ENCODE measurements around the gene DMD.

Gene DMD

DNA sequence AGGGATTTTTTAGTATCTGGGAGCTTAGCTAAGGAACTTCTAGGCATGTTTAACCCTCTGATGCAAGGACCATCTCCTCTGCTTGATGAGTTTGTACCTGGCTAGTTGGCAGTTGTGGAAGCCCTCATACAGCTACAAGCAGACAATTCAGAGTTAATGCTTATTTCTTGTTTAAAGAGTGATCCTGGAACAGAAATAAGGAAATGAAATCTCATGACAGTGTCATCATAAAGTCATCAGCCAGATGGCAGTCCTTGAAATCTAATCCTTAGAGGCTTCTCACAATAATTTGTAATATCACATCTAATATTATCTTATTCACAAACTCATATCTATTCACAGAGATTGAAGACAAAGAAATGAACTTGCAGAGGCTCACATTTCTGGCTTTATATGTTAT lies 1557.9 kb downstream of the DMD start:
- no peak overlapping the region for H3K27ac ChIP-seq
- no peak for TF ChIP-seq CTCF (conservative IDR thresholded peaks at IDR 0.05)
- TF ChIP-seq ZFX (IDR thresholded peaks at IDR 0.05): no peak

DNA sequence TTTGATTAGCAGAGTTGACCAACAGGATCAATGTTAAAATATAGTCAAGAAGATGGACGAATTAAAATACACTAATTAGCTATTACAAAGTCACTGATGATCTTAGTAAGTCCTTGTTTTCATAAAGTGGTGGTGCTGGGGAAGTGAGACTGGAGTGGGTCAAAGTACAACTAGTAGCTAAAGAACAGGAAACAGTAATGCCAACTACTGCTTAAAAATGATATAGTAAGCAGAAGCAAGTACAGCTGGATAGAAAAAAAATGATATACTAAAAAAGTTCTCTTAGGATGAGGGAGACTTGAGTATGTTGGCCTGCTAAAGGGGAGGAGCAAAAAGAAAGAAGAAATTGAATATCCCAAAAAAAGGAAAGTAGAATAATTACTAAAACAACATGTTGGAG lies 1558.7 kb downstream of the DMD start:
- TF ChIP-seq CTCF (conservative IDR thresholded peaks at IDR 0.05): no peak
- no peak for TF ChIP-seq ZFX (IDR thresholded peaks at IDR 0.05)
- no peak overlapping the region for H3K27ac ChIP-seq

DNA sequence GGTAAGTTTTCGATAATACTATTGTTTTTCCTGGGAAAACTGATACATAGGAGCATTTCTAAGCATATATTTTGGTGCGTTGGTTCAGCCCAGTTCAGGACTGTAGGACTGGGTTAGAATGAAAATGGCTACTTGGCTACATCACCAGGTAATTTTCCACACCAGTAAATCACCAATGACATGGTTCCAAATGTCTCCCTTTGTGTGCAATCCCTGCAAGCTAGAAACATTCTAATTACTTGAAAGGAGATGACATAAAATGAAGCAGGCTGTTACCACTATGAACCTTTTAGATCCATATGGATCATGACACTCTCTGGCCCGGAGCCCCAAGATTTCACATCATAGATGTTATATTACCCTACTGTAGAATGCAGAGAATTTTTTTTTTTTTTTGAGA lies 1562.1 kb downstream of the DMD start:
- no peak overlapping the region for H3K27ac ChIP-seq
- no peak for TF ChIP-seq ZFX (IDR thresholded peaks at IDR 0.05)
- no peak for TF ChIP-seq CTCF (conservative IDR thresholded peaks at IDR 0.05)

GRCh38 chrX:31633349-31633748 lies 1578.0 kb downstream of the DMD start:
- H3K27ac ChIP-seq: no peak overlapping the region
- TF ChIP-seq ZFX (IDR thresholded peaks at IDR 0.05) (no peak), CTCF (conservative IDR thresholded peaks at IDR 0.05) (no peak)

DNA sequence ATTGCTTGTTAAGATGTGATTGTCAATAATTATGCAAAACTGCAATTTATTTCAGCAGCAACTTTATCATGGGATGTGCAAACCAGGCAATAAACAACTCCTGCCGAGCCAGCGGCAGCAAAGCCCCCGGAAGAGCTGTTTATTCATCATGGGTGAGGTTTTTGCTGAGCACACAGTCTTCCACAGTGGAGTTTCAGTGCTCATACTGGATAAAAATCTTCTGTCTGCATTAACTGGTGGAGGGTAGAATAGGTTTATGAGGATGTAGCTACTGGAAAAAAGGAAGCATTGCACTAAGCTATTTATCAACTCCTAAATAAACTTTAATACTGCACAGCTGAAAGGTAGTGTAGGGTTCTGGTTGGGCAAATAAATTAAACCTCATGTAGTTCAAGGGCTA lies 1582.2 kb downstream of the DMD start:
- TF ChIP-seq ZFX (IDR thresholded peaks at IDR 0.05) (no peak), CTCF (conservative IDR thresholded peaks at IDR 0.05) (no peak)
- no peak overlapping the region for H3K27ac ChIP-seq

DNA sequence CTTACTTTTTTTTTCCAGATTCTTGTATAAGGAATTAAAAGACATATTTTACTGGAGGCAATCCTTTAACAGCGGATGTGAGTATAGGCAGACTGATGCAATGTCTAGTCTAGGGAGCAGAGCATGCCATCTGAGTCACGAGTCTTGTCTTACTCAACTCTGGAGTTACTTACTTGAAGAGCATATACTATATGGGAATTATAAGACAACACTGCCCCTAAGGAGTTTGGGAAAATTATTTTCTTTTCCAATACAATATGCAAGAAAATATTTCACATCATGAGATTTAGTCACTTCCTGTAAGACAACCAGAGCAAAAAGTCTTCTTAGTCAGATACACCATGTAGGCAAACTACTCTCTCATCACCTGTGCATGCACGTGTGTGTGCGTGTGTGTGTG lies 1602.2 kb downstream of the DMD start:
- H3K27ac ChIP-seq: no peak overlapping the region
- TF ChIP-seq ZFX (IDR thresholded peaks at IDR 0.05) (no peak), CTCF (conservative IDR thresholded peaks at IDR 0.05) (no peak)

DNA sequence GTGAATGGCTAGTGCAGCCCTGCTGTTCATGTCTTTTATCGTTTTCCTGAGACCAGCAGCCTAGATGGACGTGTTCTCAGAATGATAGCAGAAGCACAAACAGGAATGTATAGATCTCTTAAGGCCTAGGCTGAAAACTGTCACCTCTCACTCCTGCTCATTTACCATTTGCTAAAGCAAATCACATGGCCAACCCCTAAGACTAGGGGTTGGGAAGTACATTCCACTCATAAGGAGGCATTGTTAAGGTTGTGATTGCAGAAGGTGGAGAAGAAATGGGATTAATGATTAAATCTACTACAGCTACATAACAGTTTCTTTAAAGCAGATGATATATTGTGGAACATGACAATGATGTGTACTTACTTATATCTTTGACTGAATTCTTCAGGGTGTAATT lies 1602.7 kb downstream of the DMD start:
- no peak overlapping the region for H3K27ac ChIP-seq
- TF ChIP-seq CTCF (conservative IDR thresholded peaks at IDR 0.05) (no peak), ZFX (IDR thresholded peaks at IDR 0.05) (no peak)

All from C4-2B (cell line).